Upper lobe of left lung (tissue), 6 donors: ENCODE measurements around the gene SIGLEC1. TPM values are rescaled to one million over a fixed set of nuclear protein-coding genes. Genes with fewer than 3 reads are reported as not detected.
A peak's percentile ranks its signal among the peaks of the same experiment; 100 is the strongest.

Experiments
- ATAC-seq, 2 donors: fragments of 200-7000 bp; cut with Tn5 transposase; one replicate each; pipeline ENCODE4 v1.9.1; 2022; ENCODE audit warnings: mild to moderate bottlenecking in 2 of 2, moderate library complexity in 2 of 2; ENCODE audit not compliant: low FRiP score in 2 of 2
- DNase-seq, 2 donors: peaks; one replicate each; pipeline ENCODE4 v3.0.0-alpha.2; 2019 to 2020
- H3K27ac ChIP-seq, 4 donors: fragments of 200-600 bp; sonication (generic); one replicate each; pipeline ENCODE4 v1.5.1; 2016 to 2019
- H3K27me3 ChIP-seq, 4 donors: fragments of 200-600 bp; sonication (generic); one replicate each; pipeline ENCODE4 v1.5.1; 2017 to 2019
- H3K36me3 ChIP-seq, 4 donors: fragments of 200-600 bp; sonication (generic); one replicate each; pipeline ENCODE4 v1.5.1; 2016 to 2019
- H3K4me1 ChIP-seq, 4 donors: fragments of 200-600 bp; sonication (generic); one replicate each; pipeline ENCODE4 v1.5.1; 2018 to 2019
- H3K4me3 ChIP-seq, 4 donors: fragments of 200-600 bp; sonication (generic); one replicate each; pipeline ENCODE4 v1.5.1; 2017 to 2019; ENCODE audit warnings: mild to moderate bottlenecking in 2 of 4, moderate library complexity in 1 of 4
- H3K9me3 ChIP-seq, 4 donors: fragments of 200-600 bp; sonication (generic); one replicate each; pipeline ENCODE4 v1.5.1; 2018 to 2019
- EP300 ChIP-seq, 4 donors: sonication (generic); formaldehyde crosslinking; IDR thresholded peaks; one replicate each; pipeline ENCODE4 v1.5.1; 2017; ENCODE audit warnings: antibody characterized with exemption in 4 of 4, control low read depth in 2 of 4
- POLR2A ChIP-seq, 4 donors: fragments of 450-650 bp; IDR thresholded peaks; one replicate each; pipeline ENCODE4 v1.5.1; 2016 to 2017; ENCODE audit warnings: antibody characterized with exemption in 4 of 4, mild to moderate bottlenecking in 2 of 4
- POLR2AphosphoS5 ChIP-seq, 2 donors: sonication (generic); formaldehyde crosslinking; IDR thresholded peaks; one replicate each; pipeline ENCODE4 v1.5.1; 2017; ENCODE audit warnings: antibody characterized with exemption in 2 of 2
- WGBS, 2 donors: methylation state at CpG; one replicate each; pipeline ENCODE4 v1.1.5; 2017 to 2018; 5-methylcytosine and 5-hydroxymethylcytosine counted together
- total RNA-seq, 6 donors: library from RNA; depleted of rRNA in 4 of 6; stranded (reverse); fragments of >200 nt in 4 of 6; gene quantifications; one replicate each; pipeline versions ENCODE4 v1.1.0 to v1.2.1, GENCODE V29; 2016 to 2021
- TF ChIP-seq, protein P1 (sequence below), 6 experiments: fragments of 450-650 bp in 4 of 6; fragments of 200-600 bp in 2 of 6; sonication (generic) in 2 of 6; IDR thresholded peaks; one replicate each; pipeline ENCODE4 v1.5.1; 2016 to 2019; ENCODE audit warnings: antibody characterized with exemption in 6 of 6
- donor health status: DM: no; HTN: no; CAD: no; lungs with moderate emphysema.
- donor health status: DM: no; HTN: yes; CAD: no; lungs with severe emphysema.

SIGLEC1 gene
- total RNA-seq, 6 donors from 2014 or later = 14.4 to 69.9 (median 60.7) TPM

DNA sequence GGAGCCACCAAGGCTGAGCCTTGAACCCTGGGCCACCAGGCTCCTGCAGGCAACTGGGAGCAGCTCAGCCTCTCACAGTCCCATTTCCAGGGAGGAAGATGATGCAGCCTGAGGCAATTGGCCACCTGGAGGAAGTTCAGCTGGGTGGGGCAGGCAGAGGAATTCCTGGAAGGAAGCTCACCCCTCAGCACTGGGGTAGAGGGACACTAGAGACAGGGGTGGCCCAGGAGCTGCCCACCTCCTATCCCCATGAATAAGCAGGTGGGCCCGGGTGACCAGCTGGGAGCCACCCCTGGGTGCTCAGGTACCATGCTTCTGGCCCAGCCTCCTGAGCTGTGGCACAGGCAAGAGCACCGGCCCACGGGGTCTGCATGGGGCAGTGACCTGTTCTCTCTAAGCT is 16.5 kb upstream of the SIGLEC1 start:
- WGBS, 2 donors = 60 to 91% methylated on average over 1 to 3 of the region's 3 CpGs
- no peak for ATAC-seq
- peak overlapping the region in 3 of 4 donors; percentile 18 to 60 (median 36) for H3K27ac ChIP-seq
- peak in 1 of 2 donors; percentile 33 for DNase-seq
- H3K36me3 ChIP-seq = no peaks in the 10 kb centered on the region
- H3K4me3 ChIP-seq = no peak overlapping the region
- H3K9me3 ChIP-seq = no peaks in the 10 kb centered on the region
- peaks cover 0 to 13% (median 2%) of the 10 kb centered on the region in 4 donors for H3K27me3 ChIP-seq
- TF ChIP-seq POLR2AphosphoS5 (IDR thresholded peaks at IDR 0.05) = no peak
- no peak for TF ChIP-seq POLR2A (IDR thresholded peaks at IDR 0.05)
- TF ChIP-seq, protein P1, sequence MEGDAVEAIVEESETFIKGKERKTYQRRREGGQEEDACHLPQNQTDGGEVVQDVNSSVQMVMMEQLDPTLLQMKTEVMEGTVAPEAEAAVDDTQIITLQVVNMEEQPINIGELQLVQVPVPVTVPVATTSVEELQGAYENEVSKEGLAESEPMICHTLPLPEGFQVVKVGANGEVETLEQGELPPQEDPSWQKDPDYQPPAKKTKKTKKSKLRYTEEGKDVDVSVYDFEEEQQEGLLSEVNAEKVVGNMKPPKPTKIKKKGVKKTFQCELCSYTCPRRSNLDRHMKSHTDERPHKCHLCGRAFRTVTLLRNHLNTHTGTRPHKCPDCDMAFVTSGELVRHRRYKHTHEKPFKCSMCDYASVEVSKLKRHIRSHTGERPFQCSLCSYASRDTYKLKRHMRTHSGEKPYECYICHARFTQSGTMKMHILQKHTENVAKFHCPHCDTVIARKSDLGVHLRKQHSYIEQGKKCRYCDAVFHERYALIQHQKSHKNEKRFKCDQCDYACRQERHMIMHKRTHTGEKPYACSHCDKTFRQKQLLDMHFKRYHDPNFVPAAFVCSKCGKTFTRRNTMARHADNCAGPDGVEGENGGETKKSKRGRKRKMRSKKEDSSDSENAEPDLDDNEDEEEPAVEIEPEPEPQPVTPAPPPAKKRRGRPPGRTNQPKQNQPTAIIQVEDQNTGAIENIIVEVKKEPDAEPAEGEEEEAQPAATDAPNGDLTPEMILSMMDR (IDR thresholded peaks at IDR 0.05) = no peak
- no peak for TF ChIP-seq EP300 (IDR thresholded peaks at IDR 0.05)
- peaks cover 15 to 41% (median 31%) of the 10 kb centered on the region in 4 donors for H3K4me1 ChIP-seq

DNA sequence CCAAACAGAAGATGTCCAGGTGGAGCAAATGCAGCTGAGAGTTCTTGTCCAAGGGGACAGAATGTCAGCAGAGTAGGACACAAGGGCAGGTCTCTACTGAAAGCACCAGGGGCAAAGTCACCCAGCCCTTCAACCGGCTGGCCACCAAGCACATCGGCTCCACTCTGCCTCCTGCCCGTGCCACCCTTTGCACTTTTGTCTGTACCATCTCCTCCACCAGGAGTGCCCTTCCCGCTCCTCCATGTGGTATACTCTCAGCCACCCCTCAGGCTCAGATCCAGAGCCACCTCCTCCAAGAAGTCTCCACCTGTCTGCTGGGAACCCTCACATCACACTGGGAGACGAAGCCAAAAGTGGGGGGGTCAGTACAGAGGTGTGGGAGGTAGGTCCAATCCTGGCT is 16.0 kb upstream of the SIGLEC1 start:
- Histone ChIP-seq H3K27me3 (peaks cover 0 to 13% (median 2%) of the 10 kb centered on the region in 4 donors), H3K9me3 (no peaks in the 10 kb centered on the region), H3K4me1 (peaks cover 15 to 37% (median 30%) of the 10 kb centered on the region in 4 donors), H3K4me3 (no peak overlapping the region), H3K27ac (peak overlapping the region in 3 of 4 donors; percentile 18 to 36 (median 31)), H3K36me3 (no peaks in the 10 kb centered on the region)
- no peak for TF ChIP-seq EP300 (IDR thresholded peaks at IDR 0.05)
- TF ChIP-seq, protein P1 (IDR thresholded peaks at IDR 0.05) = no peak
- TF ChIP-seq POLR2AphosphoS5 (IDR thresholded peaks at IDR 0.05) = no peak
- no peak for TF ChIP-seq POLR2A (IDR thresholded peaks at IDR 0.05)
- WGBS, 2 donors = 90 to 91% methylated on average over 5 of the region's 5 CpGs
- no peak for DNase-seq
- ATAC-seq = no peak

DNA sequence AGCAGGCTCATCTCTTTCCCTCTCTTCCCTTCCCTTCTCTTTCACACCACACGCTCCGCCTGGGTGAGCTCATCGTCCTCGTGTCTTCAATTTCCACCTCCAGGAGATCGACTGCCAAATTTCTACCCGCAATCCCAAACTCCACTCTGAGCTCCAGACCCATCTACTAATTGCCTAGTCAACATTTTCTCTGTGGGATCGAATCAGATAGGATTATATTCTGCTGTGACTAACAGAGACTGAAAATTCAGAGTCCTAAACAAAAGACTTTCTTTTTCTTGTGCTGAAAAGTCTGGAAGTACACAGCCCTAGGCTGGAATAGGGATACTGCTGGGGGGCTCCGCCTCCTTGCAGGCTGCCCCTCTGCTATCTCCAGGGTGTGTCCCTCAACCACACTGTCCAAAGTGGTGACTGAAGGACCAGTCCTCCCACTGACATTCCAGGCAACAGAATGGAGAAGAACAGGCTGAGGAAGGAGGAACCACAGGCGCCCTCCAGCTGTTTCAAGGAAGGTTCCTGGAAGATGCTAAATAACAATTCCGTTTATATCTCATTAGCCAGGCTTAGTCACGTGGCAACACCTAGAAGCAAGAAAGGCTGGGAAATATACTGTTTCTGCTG is 15.1 kb upstream of the SIGLEC1 start:
- TF ChIP-seq POLR2A (IDR thresholded peaks at IDR 0.05) (no peak), EP300 (IDR thresholded peaks at IDR 0.05) (no peak), POLR2AphosphoS5 (IDR thresholded peaks at IDR 0.05) (no peak)
- TF ChIP-seq, protein P1 (IDR thresholded peaks at IDR 0.05) = no peak
- WGBS, 2 donors = 54 to 66% methylated on average over 10 to 11 of the region's 11 CpGs
- DNase-seq (no peak), ATAC-seq (peak in 1 of 2 donors; percentile 80)
- H3K36me3 ChIP-seq = no peaks in the 10 kb centered on the region
- H3K4me1 ChIP-seq = peaks cover 15 to 35% (median 29%) of the 10 kb centered on the region in 4 donors
- H3K27ac ChIP-seq = peak overlapping the region in 1 of 4 donors; percentile 18
- H3K9me3 ChIP-seq = no peaks in the 10 kb centered on the region
- H3K27me3 ChIP-seq = peaks cover 0 to 7% (median under 1%) of the 10 kb centered on the region in 4 donors
- no peak overlapping the region for H3K4me3 ChIP-seq

DNA sequence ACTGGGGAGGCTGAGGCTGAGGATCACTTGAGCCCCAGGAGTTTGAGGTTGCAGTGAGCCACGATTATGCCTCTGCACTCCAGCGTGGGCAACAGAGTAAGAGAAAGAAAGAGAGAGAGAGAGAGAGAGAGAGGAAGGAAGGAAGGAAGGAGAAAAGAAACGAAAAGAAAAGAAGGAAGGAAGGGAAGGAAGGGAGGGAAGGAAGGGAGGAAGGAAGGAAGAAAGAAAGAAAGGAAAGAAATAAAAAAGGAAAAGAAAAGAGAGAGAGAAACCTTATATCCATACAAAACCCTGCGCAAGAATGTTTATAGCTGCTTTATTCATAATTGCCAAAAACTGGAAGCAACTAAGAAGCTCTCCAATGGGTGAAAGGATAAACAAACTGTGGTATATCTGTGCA is 12.0 kb upstream of the SIGLEC1 start:
- no peaks in the 10 kb centered on the region for H3K9me3 ChIP-seq
- no peaks in the 10 kb centered on the region for H3K27me3 ChIP-seq
- DNase-seq (no peak), ATAC-seq (no peak)
- no peaks in the 10 kb centered on the region for H3K36me3 ChIP-seq
- no peak overlapping the region for H3K4me3 ChIP-seq
- TF ChIP-seq EP300 (IDR thresholded peaks at IDR 0.05) = no peak
- TF ChIP-seq, protein P1 (IDR thresholded peaks at IDR 0.05) = no peak
- TF ChIP-seq POLR2AphosphoS5 (IDR thresholded peaks at IDR 0.05) = no peak
- TF ChIP-seq POLR2A (IDR thresholded peaks at IDR 0.05) = no peak
- 62 to 69% methylated on average over 4 of the region's 4 CpGs for WGBS, 2 donors
- peaks cover 4 to 21% (median 10%) of the 10 kb centered on the region in 4 donors for H3K4me1 ChIP-seq
- no peak overlapping the region for H3K27ac ChIP-seq

DNA sequence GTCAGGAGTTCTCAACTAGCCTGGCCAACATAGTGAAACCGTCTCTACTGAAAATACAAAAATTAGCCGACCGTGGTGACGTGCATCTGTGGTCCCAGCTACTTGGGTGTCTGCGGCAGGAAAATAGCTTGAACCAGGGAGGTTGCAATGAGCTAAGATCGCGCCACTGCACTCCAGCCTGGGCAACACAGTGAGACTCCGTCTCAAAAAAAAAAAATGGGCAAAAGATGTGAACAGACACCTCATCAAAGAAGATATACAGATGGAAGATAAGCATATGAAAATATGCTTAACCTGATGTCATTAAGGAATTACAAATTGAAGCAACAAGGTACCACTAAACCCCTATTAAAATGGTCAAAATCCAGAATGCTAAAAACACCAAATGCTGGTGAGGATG is 10.9 kb upstream of the SIGLEC1 start:
- no peak for DNase-seq
- Histone ChIP-seq H3K27ac (no peak overlapping the region), H3K36me3 (no peaks in the 10 kb centered on the region), H3K27me3 (no peaks in the 10 kb centered on the region), H3K4me1 (peaks cover 0 to 10% (median 5%) of the 10 kb centered on the region in 4 donors), H3K9me3 (no peaks in the 10 kb centered on the region), H3K4me3 (no peak overlapping the region)
- TF ChIP-seq POLR2AphosphoS5 (IDR thresholded peaks at IDR 0.05) = no peak
- TF ChIP-seq EP300 (IDR thresholded peaks at IDR 0.05) = no peak
- TF ChIP-seq, protein P1 (IDR thresholded peaks at IDR 0.05) = no peak
- TF ChIP-seq POLR2A (IDR thresholded peaks at IDR 0.05) = no peak
- no peak for ATAC-seq
- 86 to 96% methylated on average over 8 of the region's 8 CpGs for WGBS, 2 donors
